Omental fat pad (tissue), 4 donors: ENCODE measurements around the gene NTMT1. TPM values are rescaled to one million over a fixed set of nuclear protein-coding genes. Genes with fewer than 3 reads are reported as not detected.
A peak's percentile ranks its signal among the peaks of the same experiment; 100 is the strongest.
"Not testable (repeated sequence)": the region's sequence is repeated elsewhere in the genome, so short reads cannot be mapped to it uniquely, and the experiment has no call there.

Source experiments
- ATAC-seq: fragments of 150-250 bp; one replicate; pipeline ENCODE4 v1.9.1; 2016; ENCODE audit warnings: mild to moderate bottlenecking, moderate library complexity; ENCODE audit not compliant: low FRiP score
- DNase-seq: peaks from one replicate; pipeline ENCODE4 v3.0.0-alpha.2; 2019; ENCODE audit warnings: low spot score
- CTCF ChIP-seq, 3 donors: fragments of 450-650 bp; IDR thresholded peaks; one replicate each; pipeline ENCODE4 v1.5.1; 2016 to 2017; ENCODE audit warnings: antibody characterized with exemption in 3 of 3, mild to moderate bottlenecking in 3 of 3, moderate library complexity in 2 of 3
- total RNA-seq, 4 donors: library from RNA; depleted of rRNA; stranded (reverse); fragments of >200 nt; gene quantifications; one replicate each; pipeline ENCODE4 v1.1.0, GENCODE V29; 2016

NTMT1 gene
- total RNA-seq, 4 donors from 2014 or later = 15.8 to 37.9 (median 20.3) TPM

DNA sequence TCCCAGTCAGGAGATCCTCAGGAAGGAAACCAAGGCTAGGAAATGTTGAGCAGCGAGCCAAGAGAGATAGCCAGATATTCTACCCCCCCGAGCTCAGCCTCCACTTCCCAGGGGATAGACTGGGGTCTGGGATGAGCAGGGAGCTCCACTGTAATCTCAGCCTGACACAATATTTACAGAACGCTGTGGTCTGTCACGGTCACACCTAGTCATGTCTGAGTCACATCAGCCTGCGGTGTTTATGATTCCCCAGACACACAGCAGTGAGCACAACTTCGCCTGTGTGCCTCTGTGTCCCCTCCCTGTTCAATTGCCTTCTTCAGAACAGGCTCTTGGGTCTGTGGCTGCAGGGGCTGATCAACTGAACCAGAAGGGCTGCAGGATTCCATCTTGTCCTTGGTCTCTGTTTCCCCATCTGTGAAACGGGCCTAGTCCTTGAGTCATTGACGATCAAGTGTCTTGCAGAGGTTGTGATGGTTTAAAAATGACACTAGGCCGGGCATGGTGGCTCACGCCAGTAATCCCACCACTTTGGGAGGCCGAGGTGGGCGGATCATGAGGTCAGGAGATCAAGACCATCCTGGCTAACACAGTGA is 30.9 kb downstream of the NTMT1 start:
- DNase-seq (no peak), ATAC-seq (no peak)
- TF ChIP-seq CTCF (IDR thresholded peaks at IDR 0.05) = no peak

GRCh38 chr9:129661029-129661428 is 35.1 kb downstream of the NTMT1 start:
- no peak for TF ChIP-seq CTCF (IDR thresholded peaks at IDR 0.05)
- DNase-seq = no peak
- ATAC-seq = no peak

DNA sequence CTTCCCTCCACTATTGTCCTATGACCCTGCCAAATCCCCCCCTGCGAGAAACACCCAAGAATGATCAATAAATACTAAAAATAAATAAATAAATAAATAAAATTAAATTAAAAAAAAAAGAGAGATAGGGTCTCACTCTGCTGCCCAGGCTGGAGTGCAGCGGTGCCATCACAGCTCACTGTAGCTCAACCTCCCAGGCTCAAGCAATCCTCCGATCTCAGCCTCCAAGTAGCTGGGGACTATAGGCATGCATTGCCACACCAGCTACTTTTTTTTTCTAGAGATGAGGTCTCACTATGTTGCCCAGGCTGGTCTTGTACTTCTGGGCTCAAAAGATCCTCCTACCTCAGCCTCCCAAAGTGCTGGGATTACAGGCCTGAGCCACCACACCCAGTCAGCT is 36.3 kb downstream of the NTMT1 start:
- not testable (repeated sequence) for DNase-seq, ATAC-seq

DNA sequence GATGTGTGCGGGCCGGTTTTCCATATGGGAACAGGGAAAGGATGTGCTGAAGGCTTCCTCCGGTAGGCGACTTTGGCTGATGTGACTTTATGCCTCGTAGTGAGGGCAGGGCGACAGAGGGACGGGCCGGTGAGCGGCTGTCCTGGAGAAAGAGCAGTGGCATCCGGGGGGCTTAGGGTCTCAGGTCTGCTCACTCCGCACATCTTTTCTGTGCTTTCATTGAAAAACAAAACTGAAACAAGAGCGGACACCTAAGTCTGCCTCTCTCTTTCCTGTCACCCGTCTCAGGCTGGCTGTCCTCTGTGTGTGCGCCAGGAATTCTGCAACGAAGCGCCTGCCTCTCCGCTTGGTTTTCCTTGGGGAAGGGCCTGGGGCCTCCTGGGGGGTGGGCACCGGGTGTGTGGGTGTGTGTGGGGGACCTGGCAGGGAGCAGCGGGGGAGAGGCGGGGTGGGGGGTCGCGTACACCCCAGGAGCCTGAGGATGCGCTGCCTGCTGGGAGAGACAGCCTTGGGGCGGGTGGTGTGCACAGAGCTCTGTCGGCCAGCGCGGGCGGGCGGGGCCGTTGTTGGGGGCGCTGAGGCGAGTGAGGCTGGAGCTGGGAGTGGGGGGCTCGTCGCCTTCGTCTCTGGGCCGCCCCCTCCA is 38.9 kb downstream of the NTMT1 start:
- peak; percentile 30 for ATAC-seq

DNA sequence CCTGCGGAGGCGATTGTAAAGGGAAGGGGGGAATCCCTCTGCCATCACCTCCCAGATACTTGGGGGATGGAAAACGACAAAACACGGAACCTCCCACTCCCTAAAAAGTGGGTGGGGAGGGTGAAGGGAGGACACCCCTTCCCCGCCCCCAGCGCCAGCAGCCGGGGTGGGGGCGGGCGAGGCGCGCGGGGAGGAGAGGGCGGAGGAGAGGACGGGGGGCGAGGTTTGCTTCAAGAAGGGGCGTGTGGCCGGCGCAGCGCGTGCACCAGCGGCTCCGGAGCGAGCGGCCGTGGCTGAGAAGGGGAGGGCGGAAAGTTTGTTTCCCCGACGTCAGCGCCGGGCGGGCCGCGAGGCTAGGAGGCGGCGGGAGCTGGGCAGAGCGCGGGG is 39.4 kb downstream of the NTMT1 start, which contains the start of gene PRRX2:
Gene PRRX2, plus strand, starts transcription at position 259 of the 387 bp plus-strand sequence. CDS start 221 bp downstream, outside the sequence.
- DNase-seq = no peak
- no peak for TF ChIP-seq CTCF (IDR thresholded peaks at IDR 0.05)
- peak; percentile 63 for ATAC-seq

More for the DNA sequence above, 38.9 kb downstream of the NTMT1 start:
- no peak for TF ChIP-seq CTCF (IDR thresholded peaks at IDR 0.05)
- DNase-seq = no peak

DNA sequence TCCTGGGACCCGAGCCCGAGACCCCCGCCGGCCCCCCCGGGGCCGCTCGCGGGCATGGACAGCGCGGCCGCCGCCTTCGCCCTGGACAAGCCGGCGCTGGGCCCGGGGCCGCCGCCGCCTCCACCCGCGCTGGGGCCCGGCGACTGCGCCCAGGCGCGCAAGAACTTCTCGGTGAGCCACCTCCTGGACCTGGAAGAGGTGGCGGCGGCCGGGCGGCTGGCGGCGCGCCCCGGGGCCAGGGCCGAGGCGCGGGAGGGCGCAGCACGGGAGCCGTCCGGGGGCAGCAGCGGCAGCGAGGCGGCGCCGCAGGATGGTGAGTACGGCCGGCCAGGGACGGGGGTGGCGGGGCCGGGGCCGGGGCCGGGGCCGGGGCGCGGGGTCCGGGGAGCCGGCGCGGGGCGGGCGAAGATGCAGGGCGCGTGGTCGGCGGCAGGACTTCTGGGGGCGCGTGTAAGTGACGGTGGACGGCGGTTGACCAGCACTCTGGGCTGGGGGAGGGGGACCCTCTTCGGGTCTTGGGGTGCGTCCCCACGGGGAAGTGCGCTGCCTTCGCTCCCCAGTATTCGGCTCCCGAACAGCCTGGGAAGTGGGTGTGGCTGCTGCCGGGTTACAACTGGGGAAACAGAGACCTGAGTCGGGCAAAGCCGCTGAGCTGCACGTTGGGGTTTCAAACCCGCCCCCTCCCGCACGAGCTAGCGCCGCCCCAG is 40.0 kb downstream of the NTMT1 start:
- no peak for TF ChIP-seq CTCF (IDR thresholded peaks at IDR 0.05)

GRCh38 chr9:129666575-129666974 is 40.6 kb downstream of the NTMT1 start:
- no peak for DNase-seq
- ATAC-seq = no peak
- TF ChIP-seq CTCF (IDR thresholded peaks at IDR 0.05) = no peak

More for the DNA sequence above, 40.0 kb downstream of the NTMT1 start:
- DNase-seq (no peak), ATAC-seq (no peak)
